MM.1S (cell line): ENCODE results near the gene SAE1.

Source experiments
- DNase-seq: peaks from one replicate; pipeline ENCODE4 v3.0.0-alpha.2; 2015
- H2AFZ ChIP-seq: fragments of 300-600 bp; sonication (generic); 2 replicates; pipeline ENCODE4 v1.6.0; 2016; ENCODE audit warnings: antibody characterized with exemption, low read length
- H3F3A ChIP-seq: fragments of 300-600 bp; sonication (generic); 2 replicates; pipeline ENCODE4 v1.6.1; 2016; ENCODE audit warnings: mild to moderate bottlenecking, antibody characterized with exemption, low read length, moderate library complexity, mixed read lengths; ENCODE audit not compliant: insufficient read depth
- H3K27ac ChIP-seq: fragments of 300-600 bp; sonication (generic); 2 replicates; pipeline ENCODE4 v1.5.1; 2016; ENCODE audit warnings: mild to moderate bottlenecking, low read length
- H3K27me3 ChIP-seq: fragments of 300-600 bp; sonication (generic); replicated peaks from 2 replicates; pipeline ENCODE4 v1.6.0; 2016; ENCODE audit warnings: low read length; ENCODE audit not compliant: insufficient read depth
- H3K36me3 ChIP-seq: fragments of 300-600 bp; sonication (generic); replicated peaks from 2 replicates; pipeline ENCODE4 v1.6.1; 2016; ENCODE audit warnings: mild to moderate bottlenecking, low read length, mixed read lengths; ENCODE audit not compliant: insufficient read depth
- H3K4me1 ChIP-seq: fragments of 300-600 bp; sonication (generic); 2 replicates; pipeline ENCODE4 v1.6.1; 2016; ENCODE audit warnings: low read length, mixed read lengths
- H3K4me2 ChIP-seq: fragments of 300-600 bp; sonication (generic); 2 replicates; pipeline ENCODE4 v1.6.0; 2016; ENCODE audit warnings: low read depth, low read length
- H3K4me3 ChIP-seq: fragments of 300-600 bp; sonication (generic); 2 replicates; pipeline ENCODE4 v1.5.1; 2016; ENCODE audit warnings: low read length, mixed read lengths
- H3K79me2 ChIP-seq: fragments of 300-600 bp; sonication (generic); 2 replicates; pipeline ENCODE4 v1.6.1; 2016; ENCODE audit warnings: mixed run types, low read length, mixed read lengths
- H3K9ac ChIP-seq: fragments of 300-600 bp; sonication (generic); 2 replicates; pipeline ENCODE4 v1.6.1; 2016; ENCODE audit warnings: low read length, mixed read lengths
- H3K9me2 ChIP-seq: fragments of 300-600 bp; sonication (generic); replicated peaks from 2 replicates; pipeline ENCODE4 v1.6.1; 2016; ENCODE audit warnings: mild to moderate bottlenecking, low read length, mixed read lengths; ENCODE audit not compliant: insufficient read depth
- H3K9me3 ChIP-seq: fragments of 300-600 bp; sonication (generic); replicated peaks from 2 replicates; pipeline ENCODE4 v1.6.1; 2016; ENCODE audit warnings: mild to moderate bottlenecking, low read length, mixed read lengths; ENCODE audit not compliant: insufficient read depth
- H4K20me1 ChIP-seq: fragments of 300-600 bp; sonication (generic); 2 replicates; pipeline ENCODE4 v1.6.1; 2016; ENCODE audit warnings: mild to moderate bottlenecking, low read length, moderate library complexity, mixed read lengths; ENCODE audit not compliant: insufficient read depth
- CTCF ChIP-seq: fragments of 300-600 bp; sonication (generic); IDR thresholded peaks from 2 replicates; pipeline ENCODE4 v1.5.1; 2016; ENCODE audit warnings: antibody characterized with exemption, low read length, mixed read lengths
- EZH2 ChIP-seq: fragments of 300-600 bp; sonication (generic); optimal IDR thresholded peaks from 2 replicates; pipeline ENCODE3; 2017; ENCODE audit warnings: low read depth, mild to moderate bottlenecking, antibody characterized with exemption, low read length, mixed read lengths
- EZH2phosphoT487 ChIP-seq: fragments of 300-600 bp; sonication (generic); IDR thresholded peaks from 2 replicates; pipeline ENCODE4 v1.6.1; 2018; ENCODE audit warnings: antibody characterized with exemption, low read length

SAE1 gene

GRCh38 chr19:47107953-47108746 lies 22.5 kb upstream of the SAE1 start:
- Histone ChIP-seq H3K27ac (no peak overlapping the region), H3K9ac (no peak overlapping the region), H3K36me3 (0 out of 2 replicates have a peak, but pooled peaks cover 3% of the 10 kb centered on the region), H3K4me1 (peaks cover 11% of the 10 kb centered on the region; the same call in 1 of the 2 replicates), H4K20me1 (no peaks in the 10 kb centered on the region), H3K4me2 (no peak overlapping the region), H3K9me3 (no peaks in the 10 kb centered on the region), H3K79me2 (peaks cover 73% of the 10 kb centered on the region), H2AFZ (no peak overlapping the region), H3K4me3 (no peak overlapping the region), H3K27me3 (no peaks in the 10 kb centered on the region), H3F3A (peaks cover 36% of the 10 kb centered on the region), H3K9me2 (no peaks in the 10 kb centered on the region)
- no peak for DNase-seq
- TF ChIP-seq EZH2phosphoT487 (no peak), EZH2 (no peak), CTCF (no peak)

- Histone ChIP-seq H3F3A (peaks cover 46% of the 10 kb centered on the region), H2AFZ (no peak overlapping the region), H3K9me3 (no peaks in the 10 kb centered on the region), H3K4me1 (peaks cover 14% of the 10 kb centered on the region; the same call in 1 of the 2 replicates), H3K4me2 (no peak overlapping the region), H3K9ac (no peak overlapping the region), H3K79me2 (peaks cover 70% of the 10 kb centered on the region), H4K20me1 (no peaks in the 10 kb centered on the region), H3K36me3 (0 out of 2 replicates have a peak, but pooled peaks cover 3% of the 10 kb centered on the region), H3K27me3 (no peaks in the 10 kb centered on the region), H3K4me3 (no peak overlapping the region), H3K27ac (no peak overlapping the region), H3K9me2 (no peaks in the 10 kb centered on the region)
- no peak for DNase-seq
- TF ChIP-seq EZH2phosphoT487 (no peak), EZH2 (no peak), CTCF (no peak)
These were observed 21.5 kb upstream of the SAE1 start for GRCh38 chr19:47109177-47109540.

GRCh38 chr19:47109541-47110375 lies 20.9 kb upstream of the SAE1 start:
- Histone ChIP-seq H3K79me2 (peaks cover 64% of the 10 kb centered on the region), H3K9me3 (no peaks in the 10 kb centered on the region), H3K27me3 (no peaks in the 10 kb centered on the region), H3K4me3 (peak overlapping the region; percentile 91; the same call in 1 of the 2 replicates), H3K4me1 (peaks cover 16% of the 10 kb centered on the region; the same call in 1 of the 2 replicates), H3K4me2 (peak overlapping the region; percentile 95), H3F3A (peaks cover 47% of the 10 kb centered on the region), H3K27ac (no peak overlapping the region), H2AFZ (no peak overlapping the region), H3K9me2 (no peaks in the 10 kb centered on the region), H3K36me3 (0 out of 2 replicates have a peak, but pooled peaks cover 3% of the 10 kb centered on the region), H3K9ac (no peak overlapping the region), H4K20me1 (no peaks in the 10 kb centered on the region)
- DNase-seq = no peak
- TF ChIP-seq EZH2 = no peak
- no peak for TF ChIP-seq CTCF
- TF ChIP-seq EZH2phosphoT487 = no peak
